ENCODE data around the gene ARL5B.

ARL5B gene

DNA sequence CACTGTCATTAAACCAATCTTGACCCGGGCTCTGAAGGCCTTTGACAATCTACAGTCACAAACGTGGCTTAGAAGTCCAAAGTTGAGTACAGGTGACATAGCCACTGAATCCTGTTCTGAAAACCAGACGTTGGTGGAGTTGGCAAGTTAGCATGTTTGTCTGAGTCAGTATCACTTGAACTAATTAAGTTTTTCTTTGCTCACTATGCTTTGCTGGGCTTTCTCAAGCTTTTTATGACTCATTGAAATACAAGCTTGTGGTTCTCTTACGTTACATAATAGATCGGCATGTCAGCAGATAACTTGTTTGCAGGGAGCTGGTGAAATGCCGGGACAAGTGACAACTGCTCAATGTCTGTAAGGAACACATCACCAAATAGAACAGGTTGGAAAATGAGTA is 53.8 kb downstream of the ARL5B start:
- peak; percentile 98 for DNase-seq (ENCODE audit: low read depth)
- no peak overlapping the region for H3K4me3 ChIP-seq (ENCODE audit: low read length)
- TF ChIP-seq, protein P1, sequence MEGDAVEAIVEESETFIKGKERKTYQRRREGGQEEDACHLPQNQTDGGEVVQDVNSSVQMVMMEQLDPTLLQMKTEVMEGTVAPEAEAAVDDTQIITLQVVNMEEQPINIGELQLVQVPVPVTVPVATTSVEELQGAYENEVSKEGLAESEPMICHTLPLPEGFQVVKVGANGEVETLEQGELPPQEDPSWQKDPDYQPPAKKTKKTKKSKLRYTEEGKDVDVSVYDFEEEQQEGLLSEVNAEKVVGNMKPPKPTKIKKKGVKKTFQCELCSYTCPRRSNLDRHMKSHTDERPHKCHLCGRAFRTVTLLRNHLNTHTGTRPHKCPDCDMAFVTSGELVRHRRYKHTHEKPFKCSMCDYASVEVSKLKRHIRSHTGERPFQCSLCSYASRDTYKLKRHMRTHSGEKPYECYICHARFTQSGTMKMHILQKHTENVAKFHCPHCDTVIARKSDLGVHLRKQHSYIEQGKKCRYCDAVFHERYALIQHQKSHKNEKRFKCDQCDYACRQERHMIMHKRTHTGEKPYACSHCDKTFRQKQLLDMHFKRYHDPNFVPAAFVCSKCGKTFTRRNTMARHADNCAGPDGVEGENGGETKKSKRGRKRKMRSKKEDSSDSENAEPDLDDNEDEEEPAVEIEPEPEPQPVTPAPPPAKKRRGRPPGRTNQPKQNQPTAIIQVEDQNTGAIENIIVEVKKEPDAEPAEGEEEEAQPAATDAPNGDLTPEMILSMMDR (conservative IDR thresholded peaks at IDR 0.05; ENCODE audit: low read depth, low read length): no peak

DNA sequence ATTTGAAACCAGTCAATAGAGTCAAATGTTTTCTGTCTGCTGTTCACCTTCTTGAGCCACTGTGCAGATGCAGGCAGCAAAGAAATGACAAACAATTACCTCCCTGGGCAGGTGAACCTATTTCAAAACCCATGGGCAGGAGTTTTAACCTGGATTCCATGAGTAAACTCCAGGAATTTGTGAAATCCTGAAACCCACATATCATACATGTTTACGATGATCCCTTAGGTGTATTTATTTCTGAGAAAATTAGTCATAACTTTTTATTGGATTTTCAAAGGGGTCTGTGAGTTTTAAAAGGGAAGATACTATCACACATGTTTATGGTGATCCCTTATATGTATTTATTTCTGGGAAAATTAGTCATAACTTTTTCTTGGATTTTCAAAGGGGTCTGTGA is 59.8 kb downstream of the ARL5B start:
- H3K4me3 ChIP-seq (ENCODE audit: low read length): no peak overlapping the region
- TF ChIP-seq, protein P1 (conservative IDR thresholded peaks at IDR 0.05; ENCODE audit: low read depth, low read length): no peak
- no peak for DNase-seq (ENCODE audit: low read depth)

DNA sequence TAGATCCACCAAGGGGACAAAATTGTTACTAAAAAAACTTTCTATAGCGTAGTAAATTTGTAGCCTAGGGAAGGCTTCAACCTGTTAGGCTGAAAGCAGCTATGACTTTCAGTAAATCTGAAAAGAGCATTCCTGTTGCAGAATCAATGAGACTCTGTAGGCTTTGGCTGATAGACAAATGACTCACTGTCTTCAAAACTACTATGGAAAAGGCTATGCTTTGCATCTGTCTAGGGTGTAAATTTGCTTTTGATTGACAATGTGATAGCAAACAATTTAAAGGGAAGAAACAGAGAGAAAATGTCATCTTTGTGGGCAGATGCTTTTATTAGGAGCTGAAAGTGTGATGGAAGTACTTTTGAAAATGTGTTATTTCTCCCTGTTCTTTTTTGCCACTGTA is 60.6 kb downstream of the ARL5B start:
- TF ChIP-seq, protein P1 (conservative IDR thresholded peaks at IDR 0.05; ENCODE audit: low read depth, low read length): no peak
- DNase-seq (ENCODE audit: low read depth): peak; percentile 10

DNA sequence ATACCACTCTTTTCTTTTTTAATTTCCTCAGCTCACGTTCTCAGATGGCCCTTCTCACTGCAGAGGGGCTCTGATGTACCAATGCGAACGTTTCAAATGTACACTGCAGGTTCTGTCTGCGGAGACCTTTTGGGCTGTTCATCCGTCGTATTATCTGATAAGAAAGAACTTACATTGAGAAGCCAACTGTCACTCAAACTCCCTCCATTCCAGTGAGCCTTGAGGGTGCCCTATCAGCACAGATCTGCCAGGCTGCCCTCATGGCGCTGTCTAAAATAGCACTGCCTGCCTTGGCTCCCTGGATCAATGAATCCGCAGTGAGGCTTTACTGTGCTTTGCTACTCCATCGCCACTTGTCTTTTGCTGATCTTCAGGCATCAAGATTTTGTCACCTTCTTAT is 61.8 kb downstream of the ARL5B start:
- TF ChIP-seq, protein P1 (conservative IDR thresholded peaks at IDR 0.05; ENCODE audit: low read depth, low read length): no peak
- DNase-seq (ENCODE audit: low read depth): no peak
- no peak overlapping the region for H3K4me3 ChIP-seq (ENCODE audit: low read length)

More for the DNA sequence above, 60.6 kb downstream of the ARL5B start:
- no peak overlapping the region for H3K4me3 ChIP-seq (ENCODE audit: low read length)

- H3K4me3 ChIP-seq (ENCODE audit: low read length): no peak overlapping the region
- DNase-seq (ENCODE audit: low read depth): no peak
- TF ChIP-seq, protein P1 (conservative IDR thresholded peaks at IDR 0.05; ENCODE audit: low read depth, low read length): no peak
Measured at GRCh38 chr10:18723801-18724200, 64.6 kb downstream of the ARL5B start.
